Fibroblast of upper back skin (primary cell): Measurements from ENCODE around the gene WDR77.

Experiments used
- DNase-seq: peaks from one replicate; pipeline ENCODE4 v3.0.0-alpha.2; 2013

WDR77 gene

GRCh38 chr1:111468717-111469100 lies 19.7 kb upstream of the WDR77 start:
- DNase-seq = no peak

DNA sequence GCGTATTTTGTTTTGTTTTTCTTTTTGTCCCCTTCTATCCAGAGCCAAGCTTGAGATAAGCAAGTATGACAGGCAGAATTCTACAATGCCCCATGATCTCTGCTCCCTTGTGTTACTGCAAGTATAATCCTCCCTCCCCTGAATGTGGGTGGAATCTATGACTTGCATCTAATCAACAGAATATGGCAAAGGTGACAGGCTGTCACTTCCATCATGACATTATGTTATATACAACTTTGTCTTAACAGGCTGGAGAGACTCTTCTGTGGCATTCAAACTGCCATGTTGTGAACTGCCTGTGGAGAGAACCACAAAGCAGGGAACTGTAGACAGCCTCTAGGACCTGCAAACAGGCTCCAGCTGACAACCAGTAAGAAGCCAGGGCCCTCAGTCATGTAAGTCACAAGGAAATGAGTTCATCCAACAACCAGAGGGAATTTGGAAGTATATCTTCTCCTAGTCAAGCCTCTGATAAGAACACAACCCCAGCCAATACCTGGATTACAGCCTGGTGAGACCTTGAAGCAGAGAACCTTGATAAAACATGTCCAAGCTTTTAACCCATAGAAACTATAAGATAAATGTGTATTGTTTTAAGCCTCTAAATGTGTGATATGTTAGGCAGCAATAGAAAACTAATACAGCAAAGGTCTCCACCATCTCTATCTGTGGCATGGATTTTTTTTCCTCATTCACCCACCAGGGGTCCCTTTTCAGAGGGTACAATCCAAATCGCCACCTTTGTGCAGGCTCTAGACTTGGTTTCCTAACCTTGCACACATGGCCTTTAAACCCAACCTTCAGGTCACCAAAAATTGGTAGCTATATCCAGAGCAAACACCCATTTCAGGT lies 19.0 kb upstream of the WDR77 start:
- no peak for DNase-seq

DNA sequence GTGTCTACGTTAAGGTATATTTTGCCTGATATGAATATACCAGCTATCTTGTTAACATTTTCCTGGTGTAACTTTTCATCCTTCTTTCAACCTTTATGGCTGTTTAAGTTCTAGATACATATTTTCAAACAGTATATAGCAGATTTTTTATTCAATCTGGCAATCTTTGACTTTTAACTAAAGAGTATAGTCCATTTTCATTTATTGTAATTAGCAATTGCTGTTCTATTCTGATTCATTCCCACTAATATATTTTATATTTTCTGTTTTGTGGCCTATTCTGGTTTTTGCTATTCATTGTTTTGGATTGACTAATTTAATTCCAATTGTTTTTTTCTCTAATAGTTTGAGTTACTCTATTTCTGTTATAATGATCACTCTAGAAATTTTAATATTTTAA lies 17.4 kb upstream of the WDR77 start:
- DNase-seq = no peak

DNA sequence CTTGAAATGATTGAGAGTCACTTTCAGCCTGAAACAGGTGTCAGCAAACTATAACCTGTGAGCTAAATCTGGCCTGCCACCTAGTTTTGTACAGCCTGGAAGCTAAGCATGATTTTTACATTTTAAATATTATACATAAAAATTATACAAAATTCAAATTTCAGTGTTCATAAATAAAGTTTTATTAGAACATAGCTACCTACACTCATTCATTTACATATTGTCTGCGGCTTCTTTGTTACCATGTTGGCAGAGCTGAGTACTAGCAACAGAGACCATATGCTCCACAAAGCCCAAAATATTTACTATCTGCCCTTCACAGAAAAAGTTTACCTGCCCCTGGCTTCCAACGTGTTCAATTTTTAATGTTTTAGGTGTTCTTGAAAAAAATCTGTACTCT lies 16.7 kb upstream of the WDR77 start:
- no peak for DNase-seq

- DNase-seq = peak; percentile 62
Measured at GRCh38 chr1:111463029-111463683, 14.1 kb upstream of the WDR77 start.

- no peak for DNase-seq
Measured at GRCh38 chr1:111462370-111463028, 13.4 kb upstream of the WDR77 start.

DNA sequence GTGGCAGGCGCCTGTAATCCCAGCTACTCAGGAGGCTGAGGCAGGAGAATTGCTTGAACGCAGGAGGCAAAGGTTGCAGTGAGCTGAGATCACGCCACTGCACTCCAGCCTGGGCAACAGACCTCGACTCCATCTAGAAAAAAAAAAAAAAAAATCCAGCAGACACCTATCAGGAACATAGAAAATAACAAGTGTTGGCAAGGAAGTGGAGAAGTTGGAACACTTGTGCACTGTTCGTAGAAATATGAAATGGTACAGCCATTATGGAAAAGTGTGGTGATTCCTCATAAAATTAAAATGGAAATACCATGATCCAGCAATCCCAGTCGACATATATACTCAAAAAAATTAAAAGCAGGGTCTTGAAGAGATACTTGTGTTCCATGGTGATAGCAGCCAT lies 12.7 kb upstream of the WDR77 start:
- DNase-seq = no peak

DNA sequence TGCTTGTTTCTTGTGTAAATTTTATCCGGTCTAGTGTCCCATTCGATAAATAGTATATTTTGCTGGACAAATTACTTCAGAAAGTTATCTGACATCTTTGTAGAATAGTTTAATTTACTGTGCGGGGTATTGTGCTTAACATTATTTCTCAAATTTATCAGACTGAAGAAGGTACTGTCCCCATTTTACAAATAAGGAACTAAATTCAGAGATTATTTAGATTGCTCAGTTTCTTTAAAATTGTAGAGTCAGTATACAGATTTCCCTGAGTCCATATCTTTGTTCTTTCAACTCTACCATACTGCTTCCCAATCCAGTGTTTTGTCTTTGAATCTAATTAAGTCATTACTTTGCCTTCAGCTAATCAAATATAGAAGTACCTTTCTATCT lies 6.6 kb upstream of the WDR77 start:
- no peak for DNase-seq

GRCh38 chr1:111454859-111455641 lies 6.0 kb upstream of the WDR77 start:
- no peak for DNase-seq

- no peak for DNase-seq
Measured at GRCh38 chr1:111453706-111454105, 4.7 kb upstream of the WDR77 start.

- no peak for DNase-seq
Measured at GRCh38 chr1:111452581-111452980, 3.5 kb upstream of the WDR77 start.

GRCh38 chr1:111450185-111450584 lies 1.1 kb upstream of the WDR77 start:
- DNase-seq = no peak

DNA sequence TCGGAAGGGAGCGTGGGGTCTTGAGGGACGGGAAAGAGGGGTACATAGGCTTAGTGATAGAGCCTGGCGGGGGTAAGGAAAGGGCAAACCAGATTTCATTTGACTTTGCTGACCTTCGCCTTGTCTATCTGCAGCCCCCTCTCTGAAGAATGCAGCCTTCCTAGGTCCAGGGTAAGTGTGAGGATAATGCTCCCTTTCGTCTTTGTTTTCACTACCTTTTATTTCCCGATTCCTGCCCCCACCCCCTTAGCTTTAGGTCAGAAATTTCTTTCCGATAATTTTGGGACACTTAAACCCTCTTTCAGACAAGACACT lies 604 bp upstream of the WDR77 start:
- no peak for DNase-seq

GRCh38 chr1:111448482-111448917 lies 556 bp downstream of the WDR77 start:
- peak; percentile 14 for DNase-seq

- no peak for DNase-seq
Measured at GRCh38 chr1:111446967-111447892, 1.8 kb downstream of the WDR77 start.

GRCh38 chr1:111446546-111446945 lies 2.5 kb downstream of the WDR77 start:
- no peak for DNase-seq

DNA sequence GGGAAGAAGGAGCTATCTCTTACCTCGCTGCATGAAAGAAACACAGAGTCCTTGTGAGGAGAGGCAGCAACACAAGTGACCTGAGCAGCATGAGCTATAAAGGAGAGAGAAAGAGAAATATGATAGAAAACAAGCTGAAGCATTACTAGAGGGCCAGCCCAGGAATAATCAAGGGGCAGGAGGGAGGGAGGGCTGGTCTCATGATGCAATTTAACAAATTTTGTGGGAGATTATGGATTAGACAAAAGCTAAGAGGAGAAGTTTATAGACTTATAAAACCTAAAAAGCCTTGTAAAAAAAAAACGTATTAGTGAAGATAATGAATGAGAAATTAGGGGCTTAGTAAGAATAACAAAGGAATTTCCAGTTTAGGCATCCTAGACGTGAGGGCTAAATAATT lies 5.0 kb downstream of the WDR77 start:
- no peak for DNase-seq

GRCh38 chr1:111442457-111442856 lies 6.6 kb downstream of the WDR77 start:
- DNase-seq = no peak

DNA sequence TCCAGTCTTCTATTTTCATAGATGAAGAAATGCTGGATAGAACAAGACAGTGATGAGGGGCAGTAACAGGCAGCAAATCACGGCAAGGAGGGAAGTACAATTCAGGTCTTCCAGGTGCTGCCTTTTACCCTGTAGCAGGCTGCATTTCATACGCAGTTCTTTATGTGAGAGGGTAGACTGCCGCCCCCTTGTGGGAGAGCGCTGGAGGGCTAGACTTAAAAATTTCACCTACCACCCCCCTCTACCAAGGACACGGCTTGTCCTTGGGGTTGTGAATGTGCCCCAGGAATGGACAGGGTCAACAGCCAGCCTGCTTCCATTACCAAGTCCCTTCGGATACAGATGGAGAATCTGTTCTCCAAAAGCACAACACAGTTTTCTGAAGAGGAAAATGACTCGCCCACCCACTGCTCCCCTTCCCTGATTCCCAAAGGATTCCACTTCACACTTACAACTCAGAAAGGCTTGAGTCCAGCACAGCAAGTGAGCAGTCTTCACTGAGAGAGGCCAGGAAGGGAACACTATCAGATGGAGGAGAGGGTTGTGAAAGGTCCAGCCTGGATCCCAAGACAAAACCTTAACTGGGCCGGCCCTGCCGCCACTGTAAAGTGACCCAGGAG lies 7.4 kb downstream of the WDR77 start:
- DNase-seq = peak; percentile 9

DNA sequence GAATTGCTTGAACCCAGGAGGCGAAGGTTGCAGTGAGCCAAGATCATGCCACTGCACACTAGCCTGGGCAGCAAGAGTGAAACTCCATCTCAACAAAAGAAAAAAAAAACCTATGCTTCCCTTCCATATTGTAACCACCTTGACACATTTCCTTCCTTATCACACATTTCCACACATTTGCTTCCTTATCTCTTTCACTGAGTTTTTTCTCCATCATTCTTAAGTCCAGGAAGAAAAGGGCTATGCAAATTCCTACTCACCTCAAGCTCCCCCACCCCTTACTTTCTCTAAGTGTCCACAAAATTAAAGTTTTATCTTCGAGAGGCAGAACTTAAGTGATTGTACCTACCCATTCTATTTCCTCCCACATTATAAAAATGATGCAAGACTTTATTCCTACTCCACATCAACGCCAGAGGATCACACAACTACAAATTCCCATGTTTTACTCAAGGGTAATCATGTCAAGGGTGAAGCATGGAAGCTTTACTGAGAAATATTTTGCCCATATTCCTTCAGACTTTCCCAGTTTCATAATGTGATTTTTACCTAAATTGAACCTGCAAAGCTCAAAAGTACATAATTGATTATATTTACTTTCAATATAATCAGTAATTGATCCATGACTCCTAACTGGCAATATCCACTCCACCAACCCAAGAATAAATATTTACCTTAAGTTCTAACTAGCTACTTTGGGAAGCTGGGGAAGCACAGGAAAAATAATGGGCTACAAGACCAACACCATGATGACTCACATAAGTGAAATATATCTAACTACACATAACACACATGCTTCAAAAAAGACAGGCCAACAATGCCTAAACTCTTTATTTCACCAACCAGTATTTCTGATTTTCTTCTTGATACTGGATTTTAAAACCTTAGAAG lies 9.3 kb downstream of the WDR77 start:
- DNase-seq = no peak

DNA sequence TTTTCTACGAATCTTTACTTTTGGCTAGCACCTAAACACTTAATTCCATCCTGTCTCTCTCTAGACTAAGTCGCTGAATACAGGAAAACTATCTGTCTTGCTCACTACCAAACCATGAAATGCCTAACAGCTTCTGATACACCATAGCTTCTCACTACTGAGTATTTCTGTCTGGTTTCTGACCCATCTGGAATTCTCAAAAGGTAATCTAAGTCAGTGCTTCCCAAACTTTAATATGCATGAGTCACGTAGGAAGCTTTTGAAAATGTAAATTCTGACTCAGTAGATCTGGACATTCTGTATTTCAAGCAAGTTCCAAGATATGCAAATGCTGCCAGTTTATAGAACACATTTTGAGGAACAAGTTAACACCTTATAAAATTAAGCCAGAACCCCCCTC lies 12.3 kb downstream of the WDR77 start:
- peak; percentile 56 for DNase-seq
